Activated CD8-positive, alpha-beta memory T cell treated with anti-CD3 and anti-CD28 coated beads, Interleukin-2, amount 50 U/mL, for 24 hours (primary cell): ENCODE measurements around the gene KIAA0930.

Experiments
- DNase-seq: peaks from one replicate; pipeline ENCODE4 v3.0.0-alpha.2; 2020; ENCODE audit errors: extremely low read depth

KIAA0930 gene

GRCh38 chr22:45172881-45173585 lies 67.7 kb downstream of the KIAA0930 start:
- no peak for DNase-seq

DNA sequence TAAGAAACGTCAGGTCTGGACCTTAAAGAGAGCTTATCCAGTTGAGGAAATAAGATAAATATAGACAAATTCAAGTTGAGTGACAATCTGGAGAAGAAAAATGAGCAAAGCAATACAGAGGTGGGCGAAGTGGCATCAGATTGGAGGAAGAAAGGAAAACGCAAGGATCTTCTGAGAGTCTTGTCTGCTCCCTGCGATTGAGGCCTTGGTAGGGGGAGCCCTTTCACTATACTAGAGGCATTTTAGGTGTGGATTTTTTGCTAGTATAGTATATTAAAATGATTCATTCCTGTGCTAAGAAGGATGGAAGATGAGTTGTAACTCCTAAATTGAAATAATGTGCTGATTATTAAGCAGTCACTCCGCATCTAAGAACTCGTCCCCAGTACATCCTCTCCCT lies 68.9 kb downstream of the KIAA0930 start:
- no peak for DNase-seq

DNA sequence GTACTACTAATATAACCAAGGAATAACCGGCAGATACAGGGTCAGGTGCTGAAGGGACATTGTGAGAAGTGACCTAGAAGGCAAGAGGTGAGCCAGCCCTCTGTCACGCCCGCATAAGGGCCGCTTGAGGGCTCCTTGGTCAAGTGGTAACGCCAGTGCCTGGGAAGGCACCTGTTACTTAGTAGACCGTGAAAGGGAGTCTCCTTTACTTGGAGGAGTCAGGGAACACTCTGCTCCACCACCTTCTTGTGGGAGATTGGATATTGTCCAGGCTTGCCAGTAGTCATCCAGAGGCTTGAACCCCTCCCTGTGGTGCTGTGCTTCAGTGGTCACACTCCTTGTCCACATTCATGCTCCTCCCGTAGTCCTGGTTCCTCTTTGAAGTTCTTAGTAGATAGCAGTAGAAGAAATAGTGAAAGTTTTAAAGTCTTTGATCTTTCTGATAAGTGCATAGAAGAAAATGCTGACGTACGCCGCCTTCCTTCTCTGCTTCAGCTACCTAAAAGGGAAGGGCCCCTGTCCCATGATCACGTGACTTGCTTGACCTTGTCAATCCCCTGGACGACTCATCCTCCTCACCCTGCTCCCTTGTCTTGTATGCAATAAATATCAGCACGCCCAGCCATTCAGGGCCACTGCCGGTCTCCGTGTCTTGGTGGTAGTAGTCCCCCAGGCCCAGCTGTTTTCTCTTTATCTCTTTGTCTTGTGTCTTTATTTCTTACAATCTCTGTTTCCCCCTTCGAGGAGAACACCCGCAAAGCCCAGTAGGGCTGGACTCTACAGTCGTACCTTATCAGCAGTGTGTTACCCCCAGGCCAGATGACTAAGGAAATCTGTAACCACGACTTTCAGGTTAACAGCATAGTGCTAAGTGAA lies 70.9 kb downstream of the KIAA0930 start:
- no peak for DNase-seq

DNA sequence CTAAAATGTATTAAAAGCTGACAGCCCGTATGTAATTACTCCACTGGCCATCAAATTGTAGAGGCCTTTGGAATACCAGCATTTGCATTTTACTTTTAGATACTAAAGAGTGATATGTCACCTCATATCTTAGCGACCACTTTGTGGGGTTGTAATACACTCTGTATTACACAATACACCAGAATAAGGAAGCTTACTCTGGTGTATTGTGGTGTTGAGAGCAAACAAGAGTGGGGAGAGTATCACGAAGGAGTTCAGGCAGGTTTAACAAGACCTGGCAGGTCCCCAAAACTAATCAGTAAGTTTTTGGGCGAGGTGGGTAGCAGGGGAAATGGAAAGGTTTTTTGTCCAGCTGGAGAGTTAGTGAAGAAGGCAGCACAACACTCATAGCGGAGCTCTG lies 73.8 kb downstream of the KIAA0930 start:
- no peak for DNase-seq

GRCh38 chr22:45164270-45165088 lies 76.2 kb downstream of the KIAA0930 start:
- DNase-seq, result no peak

GRCh38 chr22:45163451-45164269 lies 77.0 kb downstream of the KIAA0930 start, which contains the start of gene NUP50:
Gene NUP50 (plus strand): TSS chr22:45163925. CDS start chr22:45168178, 4,253 bp downstream.
- peak; percentile 88 for DNase-seq

GRCh38 chr22:45163099-45163450 lies 77.6 kb downstream of the KIAA0930 start:
- DNase-seq, result no peak

DNA sequence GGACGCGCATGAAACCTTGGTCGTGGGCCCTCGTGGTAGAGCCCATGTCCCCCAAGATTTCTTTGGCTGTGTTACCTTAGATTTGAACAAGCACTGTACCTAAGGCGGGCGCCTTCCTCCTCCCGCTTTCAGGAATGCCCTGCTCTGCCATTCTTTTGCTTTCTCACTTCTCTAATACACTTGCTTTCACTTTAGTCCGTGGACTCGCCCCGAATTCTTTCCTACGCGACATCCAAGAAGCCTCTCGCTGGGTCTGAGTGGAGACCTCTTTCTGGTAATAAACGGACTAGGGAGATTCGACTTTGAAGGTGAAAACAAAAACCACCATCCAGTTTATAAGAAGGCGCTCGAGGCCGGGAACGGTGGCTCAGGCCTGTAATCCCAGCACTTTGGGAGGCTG lies 78.2 kb downstream of the KIAA0930 start:
- DNase-seq, result no peak

- DNase-seq, result no peak
These were observed 80.8 kb downstream of the KIAA0930 start for GRCh38 chr22:45159652-45160462.

DNA sequence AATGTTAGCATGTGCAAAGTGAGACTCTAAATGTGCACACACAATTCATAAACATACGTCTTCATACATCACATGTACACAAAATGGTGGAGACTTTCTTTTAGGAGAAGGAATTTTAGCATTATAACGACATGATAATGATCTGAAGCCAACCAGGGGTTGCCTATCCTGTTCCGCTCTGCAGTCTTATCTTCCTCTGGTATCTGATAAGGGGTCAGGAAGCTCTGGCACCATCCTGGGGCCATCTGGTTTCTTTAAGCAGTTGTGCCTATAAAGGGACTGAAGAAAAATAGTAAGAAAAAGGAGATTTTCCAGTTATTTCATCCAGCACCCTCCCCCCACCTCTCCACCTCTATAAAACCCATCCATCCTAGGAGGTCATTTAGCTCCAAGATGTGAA lies 82.8 kb downstream of the KIAA0930 start:
- no peak for DNase-seq

- no peak for DNase-seq
These were observed 85.4 kb downstream of the KIAA0930 start for GRCh38 chr22:45155050-45155840.

DNA sequence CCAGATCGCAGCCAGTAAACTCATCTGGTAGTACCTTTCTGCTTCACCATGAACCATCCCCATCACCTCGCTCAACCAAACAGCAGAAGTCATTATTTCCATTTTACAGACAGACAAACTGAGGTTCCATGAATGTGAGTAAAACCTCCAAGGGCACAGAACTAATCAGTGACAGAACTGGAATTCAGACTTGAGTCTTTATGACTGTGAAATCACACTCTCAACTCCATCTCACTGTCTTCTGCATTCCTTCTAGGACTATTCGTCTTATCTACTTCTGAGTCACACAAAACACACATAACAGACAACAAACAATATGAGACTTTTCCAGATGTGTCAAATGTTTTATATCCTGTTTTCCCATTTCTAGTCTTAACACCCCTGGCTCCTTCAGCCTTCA lies 86.3 kb downstream of the KIAA0930 start:
- no peak for DNase-seq

DNA sequence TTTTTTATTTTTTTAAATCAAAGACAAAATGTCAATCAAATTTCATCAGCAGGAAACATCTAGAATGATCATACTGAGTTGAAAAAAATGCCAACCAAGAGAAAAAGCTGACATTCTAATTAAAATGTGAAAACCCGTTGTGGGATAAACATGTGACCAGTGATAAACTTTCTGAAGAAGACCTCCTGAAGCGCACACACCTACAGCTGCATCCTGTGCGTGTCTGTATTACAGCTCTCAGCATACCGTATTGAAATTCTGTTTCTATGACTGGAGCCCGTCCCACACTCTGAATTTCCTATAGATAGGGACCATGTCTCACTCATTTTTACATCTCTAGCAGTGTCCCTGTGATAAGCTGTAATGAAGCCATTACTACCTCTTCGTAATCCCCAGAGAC lies 89.2 kb downstream of the KIAA0930 start:
- DNase-seq, result no peak

- DNase-seq, result no peak
These were observed 90.6 kb downstream of the KIAA0930 start for GRCh38 chr22:45150139-45150538.

GRCh38 chr22:45149671-45150070 lies 91.0 kb downstream of the KIAA0930 start:
- DNase-seq, result no peak

DNA sequence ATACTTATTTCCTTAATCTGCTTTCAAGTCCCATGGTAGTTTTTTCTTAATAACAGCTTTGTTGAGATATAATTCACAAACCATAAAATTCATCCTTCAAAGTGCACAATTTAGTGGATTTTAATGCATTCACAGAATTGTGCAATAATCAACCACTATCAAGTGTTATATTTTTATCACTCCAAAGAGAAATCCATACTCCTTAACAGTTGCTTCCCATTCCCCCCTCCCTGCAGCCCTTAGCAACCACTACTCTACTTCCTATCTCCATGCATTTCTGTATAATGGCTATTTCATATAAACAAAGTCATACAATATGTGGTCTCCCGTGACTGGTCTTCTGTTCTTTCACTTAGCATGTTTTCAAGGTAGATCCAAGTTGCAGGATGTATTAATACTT lies 95.8 kb downstream of the KIAA0930 start:
- DNase-seq, result no peak

- DNase-seq, result no peak
These were observed 98.3 kb downstream of the KIAA0930 start for GRCh38 chr22:45142376-45142775.
